GM10248 (cell line): ENCODE measurements around the gene ASB10.

Experiments
- CTCF ChIA-PET: fragments of 300-600 bp; sonication (Branson Sonifier 250); formaldehyde crosslinking; extraction: SDS; loops from one replicate; lab custom pipeline; 2021; ENCODE audit warnings: antibody characterized with exemption; lab: Yijun Ruan, JAX
- POLR2A ChIA-PET: fragments of 350-650 bp; sonication (Branson Sonifier 250); formaldehyde crosslinking; extraction: SDS; loops from one replicate; lab custom pipeline; 2020; ENCODE audit warnings: antibody characterized with exemption; lab: Yijun Ruan, JAX
- DNase-seq: peaks from one replicate; pipeline ENCODE4 v3.0.0; 2012; ENCODE audit errors: extremely low spot score
- CTCF ChIP-seq: IDR thresholded peaks from 2 replicates; pipeline ENCODE4 v1.5.1; 2012; ENCODE audit warnings: mild to moderate bottlenecking, low read depth; ENCODE audit errors: extremely low read depth, missing control alignments, control extremely low read depth

Gene ASB10

GRCh38 chr7:151130741-151131157 lies 56.3 kb downstream of the ASB10 start:
- no peak for TF ChIP-seq CTCF
- ChIA-PET CTCF (no interaction called here), POLR2A (no interaction called here)
- DNase-seq = no peak

- no peak for TF ChIP-seq CTCF
- ChIA-PET POLR2A (no interaction called here), CTCF (interaction anchor here (0.9 to 3.8 kb wide), 2 partner anchors 8 to 20 kb away, joined by 3 to 21 read pairs; no protein-coding TSS in a partner anchor)
- no peak for DNase-seq
These were observed 57.0 kb downstream of the ASB10 start for GRCh38 chr7:151129960-151130591.

GRCh38 chr7:151129117-151129959 lies 57.7 kb downstream of the ASB10 start:
- no peak for DNase-seq
- ChIA-PET POLR2A (no interaction called here), CTCF (interaction anchor here (0.9 to 3.8 kb wide), 2 partner anchors 9 to 19 kb away, joined by 3 to 21 read pairs; no protein-coding TSS in a partner anchor)
- no peak for TF ChIP-seq CTCF

- TF ChIP-seq CTCF = no peak
- CTCF ChIA-PET = interaction anchor here (3.8 kb wide), 1 partner anchor 19 kb away, joined by 21 read pairs; no protein-coding TSS in a partner anchor
- DNase-seq = no peak
- POLR2A ChIA-PET = no interaction called here
These were observed 58.3 kb downstream of the ASB10 start for GRCh38 chr7:151128716-151129115.

GRCh38 chr7:151128144-151128543 lies 58.9 kb downstream of the ASB10 start:
- ChIA-PET POLR2A (no interaction called here), CTCF (interaction anchor here (3.8 kb wide), 1 partner anchor 18 kb away, joined by 21 read pairs; no protein-coding TSS in a partner anchor)
- DNase-seq = no peak
- TF ChIP-seq CTCF = no peak

- POLR2A ChIA-PET = no interaction called here
- no peak for DNase-seq
- CTCF ChIA-PET = interaction anchor here (3.8 kb wide), 1 partner anchor 16 kb away, joined by 21 read pairs; no protein-coding TSS in a partner anchor
- no peak for TF ChIP-seq CTCF
These were observed 60.4 kb downstream of the ASB10 start for GRCh38 chr7:151126491-151127137.
